Measurements from ENCODE around the gene CELSR1.
"Not testable (repeated sequence)": the region's sequence is repeated elsewhere in the genome, so short reads cannot be mapped to it uniquely, and the experiment has no call there.

The CELSR1 gene

GRCh38 chr22:46471330-46471729 is 66.1 kb downstream of the CELSR1 start:
- DNase-seq, CTCF ChIA-PET, H3K36me3 Mint-ChIP-seq, H3K9me3 Mint-ChIP-seq, H3K4me1 Mint-ChIP-seq, H3K4me3 Mint-ChIP-seq, H3K27ac Mint-ChIP-seq: not testable (repeated sequence)
- H3K27me3 Mint-ChIP-seq, result peaks cover 13% of the 10 kb centered on the region

GRCh38 chr22:46469711-46470110 is 67.7 kb downstream of the CELSR1 start:
- Mint-ChIP-seq H3K27me3 (peaks cover 3% of the 10 kb centered on the region), H3K4me3 (no peak overlapping the region), H3K36me3 (no peaks in the 10 kb centered on the region), H3K9me3 (peaks cover 2% of the 10 kb centered on the region), H3K27ac (no peak overlapping the region), H3K4me1 (no peaks in the 10 kb centered on the region)
- CTCF ChIA-PET, result no interaction called here
- DNase-seq, result no peak

- CTCF ChIA-PET, result no interaction called here
- DNase-seq, result no peak
- H3K27ac Mint-ChIP-seq, result no peak overlapping the region
- no peak overlapping the region for H3K4me3 Mint-ChIP-seq
- H3K4me1 Mint-ChIP-seq, result no peaks in the 10 kb centered on the region
- H3K36me3 Mint-ChIP-seq, result no peaks in the 10 kb centered on the region
- no peaks in the 10 kb centered on the region for H3K27me3 Mint-ChIP-seq
- H3K9me3 Mint-ChIP-seq, result peaks cover 2% of the 10 kb centered on the region
These were observed 70.4 kb downstream of the CELSR1 start for GRCh38 chr22:46467006-46467405.

GRCh38 chr22:46466255-46466676 is 71.2 kb downstream of the CELSR1 start:
- no peaks in the 10 kb centered on the region for H3K27me3 Mint-ChIP-seq
- H3K4me1 Mint-ChIP-seq, result no peaks in the 10 kb centered on the region
- H3K27ac Mint-ChIP-seq, result no peak overlapping the region
- DNase-seq, result no peak
- no peak overlapping the region for H3K4me3 Mint-ChIP-seq
- no peaks in the 10 kb centered on the region for H3K36me3 Mint-ChIP-seq
- CTCF ChIA-PET, result no interaction called here
- H3K9me3 Mint-ChIP-seq, result peaks cover 2% of the 10 kb centered on the region

GRCh38 chr22:46465793-46466192 is 71.6 kb downstream of the CELSR1 start:
- H3K4me3 Mint-ChIP-seq, result no peak overlapping the region

GRCh38 chr22:46465345-46465720 is 72.1 kb downstream of the CELSR1 start:
- peaks cover 2% of the 10 kb centered on the region for H3K9me3 Mint-ChIP-seq
- H3K27ac Mint-ChIP-seq, result no peak overlapping the region
- H3K4me3 Mint-ChIP-seq, result no peak overlapping the region
- DNase-seq, result no peak
- no peaks in the 10 kb centered on the region for H3K36me3 Mint-ChIP-seq
- H3K27me3 Mint-ChIP-seq, result no peaks in the 10 kb centered on the region
- H3K4me1 Mint-ChIP-seq, result no peaks in the 10 kb centered on the region
- CTCF ChIA-PET, result no interaction called here

More at GRCh38 chr22:46465793-46466192, 71.6 kb downstream of the CELSR1 start:
- no peaks in the 10 kb centered on the region for H3K36me3 Mint-ChIP-seq
- DNase-seq, result no peak
- no peaks in the 10 kb centered on the region for H3K4me1 Mint-ChIP-seq
- H3K27me3 Mint-ChIP-seq, result no peaks in the 10 kb centered on the region
- no peak overlapping the region for H3K27ac Mint-ChIP-seq
- peaks cover 2% of the 10 kb centered on the region for H3K9me3 Mint-ChIP-seq
- CTCF ChIA-PET, result no interaction called here

GRCh38 chr22:46464701-46465344 is 72.6 kb downstream of the CELSR1 start:
- DNase-seq, result no peak
- H3K4me3 Mint-ChIP-seq, result no peak overlapping the region
- no peaks in the 10 kb centered on the region for H3K36me3 Mint-ChIP-seq
- no peaks in the 10 kb centered on the region for H3K4me1 Mint-ChIP-seq
- H3K27ac Mint-ChIP-seq, result no peak overlapping the region
- peaks cover 2% of the 10 kb centered on the region for H3K9me3 Mint-ChIP-seq
- CTCF ChIA-PET, result no interaction called here
- H3K27me3 Mint-ChIP-seq, result no peaks in the 10 kb centered on the region

GRCh38 chr22:46464296-46464695 is 73.1 kb downstream of the CELSR1 start:
- DNase-seq, result no peak
- H3K27me3 Mint-ChIP-seq, result no peaks in the 10 kb centered on the region
- peaks cover 2% of the 10 kb centered on the region for H3K9me3 Mint-ChIP-seq
- no peak overlapping the region for H3K27ac Mint-ChIP-seq
- no peak overlapping the region for H3K4me3 Mint-ChIP-seq
- CTCF ChIA-PET, result no interaction called here
- H3K36me3 Mint-ChIP-seq, result no peaks in the 10 kb centered on the region
- H3K4me1 Mint-ChIP-seq, result no peaks in the 10 kb centered on the region

GRCh38 chr22:46463435-46464227 is 73.8 kb downstream of the CELSR1 start:
- H3K36me3 Mint-ChIP-seq, result no peaks in the 10 kb centered on the region
- no peak overlapping the region for H3K4me3 Mint-ChIP-seq
- DNase-seq, result no peak
- no peaks in the 10 kb centered on the region for H3K4me1 Mint-ChIP-seq
- H3K9me3 Mint-ChIP-seq, result peaks cover 2% of the 10 kb centered on the region
- CTCF ChIA-PET, result interaction anchor here (0.7 kb wide), 1 partner anchor 343 kb away, joined by 4 read pairs; no protein-coding TSS in a partner anchor
- no peaks in the 10 kb centered on the region for H3K27me3 Mint-ChIP-seq
- no peak overlapping the region for H3K27ac Mint-ChIP-seq

- no peaks in the 10 kb centered on the region for H3K4me1 Mint-ChIP-seq
- CTCF ChIA-PET, result interaction anchor here (0.7 kb wide), 1 partner anchor 343 kb away, joined by 4 read pairs; no protein-coding TSS in a partner anchor
- DNase-seq, result no peak
- H3K27ac Mint-ChIP-seq, result no peak overlapping the region
- H3K27me3 Mint-ChIP-seq, result no peaks in the 10 kb centered on the region
- no peaks in the 10 kb centered on the region for H3K36me3 Mint-ChIP-seq
- H3K4me3 Mint-ChIP-seq, result no peak overlapping the region
- H3K9me3 Mint-ChIP-seq, result no peaks in the 10 kb centered on the region
These were observed 74.6 kb downstream of the CELSR1 start for GRCh38 chr22:46462726-46463371.

- H3K27ac Mint-ChIP-seq, result no peak overlapping the region
- no peaks in the 10 kb centered on the region for H3K27me3 Mint-ChIP-seq
- no peaks in the 10 kb centered on the region for H3K9me3 Mint-ChIP-seq
- H3K4me1 Mint-ChIP-seq, result no peaks in the 10 kb centered on the region
- no peak overlapping the region for H3K4me3 Mint-ChIP-seq
- CTCF ChIA-PET, result interaction anchor here (0.8 kb wide), 1 partner anchor 94 kb away, joined by 3 read pairs; no protein-coding TSS in a partner anchor
- no peaks in the 10 kb centered on the region for H3K36me3 Mint-ChIP-seq
- DNase-seq, result no peak
These were observed 75.7 kb downstream of the CELSR1 start for GRCh38 chr22:46461566-46462180.

- no peaks in the 10 kb centered on the region for H3K36me3 Mint-ChIP-seq
- H3K27me3 Mint-ChIP-seq, result no peaks in the 10 kb centered on the region
- H3K9me3 Mint-ChIP-seq, result no peaks in the 10 kb centered on the region
- no peak for DNase-seq
- CTCF ChIA-PET, result interaction anchor here (0.8 kb wide), 1 partner anchor 93 kb away, joined by 3 read pairs; no protein-coding TSS in a partner anchor
- H3K4me1 Mint-ChIP-seq, result no peaks in the 10 kb centered on the region
- H3K4me3 Mint-ChIP-seq, result no peak overlapping the region
- H3K27ac Mint-ChIP-seq, result no peak overlapping the region
These were observed 76.6 kb downstream of the CELSR1 start for GRCh38 chr22:46460857-46461256.

GRCh38 chr22:46459347-46460065 is 77.9 kb downstream of the CELSR1 start:
- Mint-ChIP-seq H3K4me1 (no peaks in the 10 kb centered on the region), H3K27me3 (no peaks in the 10 kb centered on the region), H3K27ac (no peak overlapping the region)

GRCh38 chr22:46458525-46458924 is 78.9 kb downstream of the CELSR1 start:
- Mint-ChIP-seq H3K4me3 (no peak overlapping the region), H3K27me3 (no peaks in the 10 kb centered on the region), H3K4me1 (no peaks in the 10 kb centered on the region), H3K9me3 (no peaks in the 10 kb centered on the region), H3K27ac (no peak overlapping the region), H3K36me3 (no peaks in the 10 kb centered on the region)
- DNase-seq, result no peak
- CTCF ChIA-PET, result interaction anchor here (0.9 kb wide), 1 partner anchor 91 kb away, joined by 3 read pairs; no protein-coding TSS in a partner anchor

More at GRCh38 chr22:46459347-46460065, 77.9 kb downstream of the CELSR1 start:
- Mint-ChIP-seq H3K9me3 (no peaks in the 10 kb centered on the region), H3K4me3 (no peak overlapping the region), H3K36me3 (no peaks in the 10 kb centered on the region)
- no peak for DNase-seq
- CTCF ChIA-PET, result interaction anchor here (0.9 kb wide), 1 partner anchor 92 kb away, joined by 3 read pairs; no protein-coding TSS in a partner anchor

All from activated naive CD4-positive, alpha-beta T cell treated with anti-CD3 and anti-CD28 coated beads, Interleukin-2, amount 10 ng/mL, durations not matched to agents 7 days and 5 days (primary cell).